Retina (tissue), 1 donor: Measurements from ENCODE around the gene PPM1E.
"Not testable (repeated sequence)": the region's sequence is repeated elsewhere in the genome, so short reads cannot be mapped to it uniquely, and the experiment has no call there.

Experiments used
- DNase-seq: peaks from one replicate; pipeline ENCODE4 v3.0.0-alpha.2; 2016

PPM1E gene

GRCh38 chr17:58957725-58958073 is 202.0 kb downstream of the PPM1E start:
- not testable (repeated sequence) for DNase-seq

GRCh38 chr17:58960068-58960467 is 204.4 kb downstream of the PPM1E start:
- DNase-seq: no peak

- DNase-seq: no peak
Measured at GRCh38 chr17:58965221-58965620, 209.6 kb downstream of the PPM1E start.

- no peak for DNase-seq
Measured at GRCh38 chr17:58966208-58966607, 210.6 kb downstream of the PPM1E start.

GRCh38 chr17:58968426-58969061 is 212.9 kb downstream of the PPM1E start:
- DNase-seq: peak; percentile 54

- peak; percentile 72 for DNase-seq
Measured at GRCh38 chr17:58969156-58969555, 213.5 kb downstream of the PPM1E start.

GRCh38 chr17:58969612-58970011 is 214.0 kb downstream of the PPM1E start:
- no peak for DNase-seq

- DNase-seq: peak; percentile 74
Measured at GRCh38 chr17:58970609-58971450, 215.2 kb downstream of the PPM1E start.

- DNase-seq: no peak
Measured at GRCh38 chr17:58974354-58974753, 218.7 kb downstream of the PPM1E start.

- DNase-seq: no peak
Measured at GRCh38 chr17:58976541-58976940, 220.9 kb downstream of the PPM1E start.

- DNase-seq: no peak
Measured at GRCh38 chr17:58980706-58981481, 225.2 kb downstream of the PPM1E start.

- no peak for DNase-seq
Measured at GRCh38 chr17:58982626-58983025, 227.0 kb downstream of the PPM1E start.

- DNase-seq: no peak
Measured at GRCh38 chr17:58985367-58985766, 229.7 kb downstream of the PPM1E start.

- DNase-seq: no peak
Measured at GRCh38 chr17:58985971-58986370, 230.3 kb downstream of the PPM1E start.

- DNase-seq: no peak
Measured at GRCh38 chr17:58989629-58990028, 234.0 kb downstream of the PPM1E start.

GRCh38 chr17:58991718-58992331 is 236.2 kb downstream of the PPM1E start:
- no peak for DNase-seq

- DNase-seq: no peak
Measured at GRCh38 chr17:58993311-58993710, 237.7 kb downstream of the PPM1E start.

GRCh38 chr17:58995247-58995940 is 239.7 kb downstream of the PPM1E start:
- DNase-seq: no peak

GRCh38 chr17:58996968-58997367 is 241.3 kb downstream of the PPM1E start:
- no peak for DNase-seq

GRCh38 chr17:58997756-58998553 is 242.3 kb downstream of the PPM1E start:
- no peak for DNase-seq

- DNase-seq: no peak
Measured at GRCh38 chr17:58998871-58999270, 243.2 kb downstream of the PPM1E start.

- DNase-seq: no peak
Measured at GRCh38 chr17:58999500-58999899, 243.8 kb downstream of the PPM1E start.
